AG10803 (cell line): ENCODE data around the gene GRIK3.

Source experiments
- DNase-seq: peaks from one replicate; pipeline ENCODE4 v3.0.0; 2010; ENCODE audit warnings: low read depth
- H3K4me3 ChIP-seq: 2 replicates; pipeline ENCODE4 v1.5.1; 2011; ENCODE audit warnings: mild to moderate bottlenecking, low read length, control low read depth
- TF ChIP-seq, protein P1 (sequence below): conservative IDR thresholded peaks from 2 replicates; pipeline ENCODE4 v1.5.1; 2011; ENCODE audit warnings: mild to moderate bottlenecking, low read length, control low read depth, inconsistent platforms

Gene GRIK3

DNA sequence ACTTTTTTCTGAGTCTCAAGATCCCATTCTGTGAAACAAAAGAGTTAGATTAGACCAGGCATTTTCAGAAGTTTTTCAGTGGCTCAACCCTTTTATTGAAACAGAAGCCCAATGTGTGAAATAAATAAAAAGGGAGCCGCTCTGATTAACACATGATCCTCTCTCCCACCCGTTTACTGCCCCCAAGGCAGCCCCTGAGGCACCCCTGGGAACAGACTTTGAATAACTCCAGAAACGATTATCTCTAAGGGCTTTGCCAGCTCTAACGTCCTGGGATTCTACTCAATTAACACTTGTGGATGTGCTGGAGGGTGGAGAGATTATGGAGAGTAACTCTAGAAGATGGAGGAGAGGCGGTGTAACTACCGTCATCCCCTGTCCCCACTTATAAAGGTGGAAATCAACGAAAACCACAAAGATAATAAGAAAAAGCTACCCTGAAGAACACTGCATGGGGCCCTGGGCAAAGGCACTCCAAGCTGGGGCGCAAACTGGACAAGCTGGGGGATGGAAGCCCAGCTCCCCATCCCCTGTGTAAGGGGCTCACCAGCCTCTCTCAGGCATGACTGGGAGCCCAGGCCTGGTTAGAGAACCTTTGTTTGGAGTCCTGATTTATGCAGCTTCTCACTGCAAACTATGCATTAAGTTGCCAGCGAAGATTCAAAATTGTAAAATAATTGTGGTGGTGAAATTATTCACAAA lies 39.0 kb upstream of the GRIK3 start:
- TF ChIP-seq, protein P1, sequence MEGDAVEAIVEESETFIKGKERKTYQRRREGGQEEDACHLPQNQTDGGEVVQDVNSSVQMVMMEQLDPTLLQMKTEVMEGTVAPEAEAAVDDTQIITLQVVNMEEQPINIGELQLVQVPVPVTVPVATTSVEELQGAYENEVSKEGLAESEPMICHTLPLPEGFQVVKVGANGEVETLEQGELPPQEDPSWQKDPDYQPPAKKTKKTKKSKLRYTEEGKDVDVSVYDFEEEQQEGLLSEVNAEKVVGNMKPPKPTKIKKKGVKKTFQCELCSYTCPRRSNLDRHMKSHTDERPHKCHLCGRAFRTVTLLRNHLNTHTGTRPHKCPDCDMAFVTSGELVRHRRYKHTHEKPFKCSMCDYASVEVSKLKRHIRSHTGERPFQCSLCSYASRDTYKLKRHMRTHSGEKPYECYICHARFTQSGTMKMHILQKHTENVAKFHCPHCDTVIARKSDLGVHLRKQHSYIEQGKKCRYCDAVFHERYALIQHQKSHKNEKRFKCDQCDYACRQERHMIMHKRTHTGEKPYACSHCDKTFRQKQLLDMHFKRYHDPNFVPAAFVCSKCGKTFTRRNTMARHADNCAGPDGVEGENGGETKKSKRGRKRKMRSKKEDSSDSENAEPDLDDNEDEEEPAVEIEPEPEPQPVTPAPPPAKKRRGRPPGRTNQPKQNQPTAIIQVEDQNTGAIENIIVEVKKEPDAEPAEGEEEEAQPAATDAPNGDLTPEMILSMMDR, result no peak
- DNase-seq, result no peak
- H3K4me3 ChIP-seq, result no peak overlapping the region

DNA sequence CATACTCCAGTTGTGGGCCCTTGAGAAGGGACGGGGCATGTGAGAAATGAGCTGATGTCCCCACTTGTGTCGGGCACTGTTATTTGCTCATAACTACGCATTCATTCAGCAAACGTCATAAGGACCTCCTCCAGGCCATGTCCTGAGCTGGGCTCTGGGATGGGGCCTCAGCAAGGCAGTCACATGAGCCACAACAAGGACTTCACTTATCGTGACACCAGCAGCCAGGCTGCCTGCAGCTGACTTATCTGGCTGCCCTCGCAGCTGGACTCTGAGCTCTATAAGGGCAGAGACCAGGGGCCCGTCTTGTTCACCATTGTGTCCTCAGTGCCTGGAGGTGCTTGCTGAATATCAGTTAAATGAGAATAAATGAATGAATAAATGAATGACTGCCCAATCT lies 37.5 kb upstream of the GRIK3 start:
- no peak overlapping the region for H3K4me3 ChIP-seq
- TF ChIP-seq, protein P1, result no peak
- no peak for DNase-seq

DNA sequence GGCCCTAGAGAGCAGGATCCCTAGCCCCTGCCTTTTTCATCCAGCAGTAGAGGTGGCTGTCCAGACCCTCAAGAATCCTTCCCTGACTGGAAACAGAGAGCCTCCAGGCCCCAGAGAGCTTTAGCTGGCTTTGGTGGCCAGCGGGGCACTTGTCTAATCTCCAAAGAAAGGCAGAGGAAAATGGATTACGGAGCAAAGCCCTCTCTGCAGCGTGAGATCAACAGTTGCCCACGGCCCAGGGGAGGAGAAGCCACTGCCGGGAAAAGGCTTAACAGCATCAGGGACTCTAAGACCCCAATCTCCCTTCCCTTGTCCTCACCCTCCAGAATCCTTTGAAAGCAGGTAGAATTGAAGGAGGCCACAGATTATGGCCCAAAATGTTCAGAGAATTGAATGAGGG lies 35.8 kb upstream of the GRIK3 start:
- no peak for DNase-seq
- TF ChIP-seq, protein P1, result no peak
- H3K4me3 ChIP-seq, result no peak overlapping the region

DNA sequence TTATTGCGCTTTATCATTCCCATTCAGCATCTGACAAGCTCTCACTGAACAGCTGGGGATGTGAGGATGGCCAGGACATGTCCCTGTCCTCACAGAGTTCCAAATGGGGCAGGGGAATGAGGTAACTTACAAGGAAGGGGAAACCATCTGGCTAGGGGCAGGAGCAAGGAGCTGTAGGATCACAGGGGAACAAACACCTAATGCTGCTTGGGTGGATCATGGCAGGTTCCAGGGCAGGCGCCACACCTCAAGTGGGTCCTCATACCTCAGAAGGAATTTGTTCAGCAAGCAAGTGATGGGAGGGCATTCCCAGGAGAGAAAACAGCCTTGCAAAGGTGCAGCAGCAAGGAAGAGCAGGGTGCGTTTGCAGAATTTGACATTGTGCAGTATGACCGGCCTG lies 35.1 kb upstream of the GRIK3 start:
- no peak for DNase-seq
- TF ChIP-seq, protein P1, result no peak
- no peak overlapping the region for H3K4me3 ChIP-seq

DNA sequence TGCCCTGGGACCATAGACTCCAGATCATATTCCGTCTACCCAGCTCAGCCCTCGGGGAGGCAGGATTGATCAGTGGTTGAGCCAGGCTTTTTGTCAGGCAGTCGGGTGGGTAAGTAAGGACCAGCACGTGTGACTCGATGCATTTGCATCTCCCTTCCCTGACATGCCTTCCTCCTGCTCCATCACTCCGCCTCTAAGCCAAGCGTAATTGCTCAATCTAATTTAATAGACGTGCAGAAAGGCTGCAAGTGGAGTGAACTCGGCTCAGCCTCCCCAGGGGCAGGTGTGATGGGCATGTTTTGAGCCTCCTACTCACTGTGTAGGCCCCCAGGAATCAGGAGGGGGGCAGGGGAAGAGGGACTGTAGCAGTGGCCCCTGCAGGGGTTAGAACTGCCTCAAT lies 34.6 kb upstream of the GRIK3 start:
- DNase-seq, result no peak
- TF ChIP-seq, protein P1, result no peak
- no peak overlapping the region for H3K4me3 ChIP-seq

DNA sequence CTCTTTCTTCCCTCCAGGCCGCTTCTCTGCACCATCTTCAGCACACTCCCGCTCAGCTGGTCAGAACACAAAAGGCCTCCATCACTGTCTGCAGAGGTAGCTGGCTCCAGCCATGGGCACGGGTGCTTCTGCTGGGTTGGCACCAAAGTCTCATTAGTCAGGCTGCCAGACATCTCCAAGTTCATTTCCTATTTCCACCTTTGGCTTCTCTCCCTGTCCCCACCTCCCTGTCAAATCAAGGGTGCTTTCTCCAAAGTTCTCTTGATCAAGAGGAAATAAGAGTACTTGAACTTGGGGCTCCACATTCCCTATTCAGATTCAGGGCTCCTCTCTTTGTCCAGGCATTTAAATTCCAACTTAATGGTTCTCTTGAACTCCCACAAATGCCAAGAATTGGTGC lies 33.9 kb upstream of the GRIK3 start:
- TF ChIP-seq, protein P1, result no peak
- H3K4me3 ChIP-seq, result no peak overlapping the region
- DNase-seq, result no peak

DNA sequence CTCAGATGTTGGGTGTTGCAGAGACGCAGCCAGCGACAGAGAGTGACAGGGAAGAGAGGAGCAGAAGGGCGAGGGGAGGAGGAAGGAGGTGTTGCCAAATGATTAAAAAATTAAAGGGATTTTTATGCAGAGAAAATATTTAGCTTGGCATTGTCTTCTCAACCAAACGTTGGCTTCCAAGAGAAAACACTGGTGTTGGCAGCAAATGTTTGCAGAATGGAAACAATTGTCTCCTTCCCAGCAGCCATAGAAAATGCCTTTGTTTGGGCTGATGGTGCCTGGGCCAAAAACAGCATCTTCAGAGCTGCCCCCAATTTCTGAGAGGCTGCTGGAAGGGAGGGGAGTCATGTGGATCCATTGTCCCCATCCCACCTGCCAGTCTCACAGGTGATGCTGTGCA lies 29.7 kb upstream of the GRIK3 start:
- TF ChIP-seq, protein P1, result no peak
- no peak overlapping the region for H3K4me3 ChIP-seq
- DNase-seq, result no peak
